Nucleus accumbens (tissue), 56 donors: ENCODE measurements around the gene CASP2.

Source experiments
- DNase-seq, 56 donors: peaks; one replicate each; lab custom pipeline; 2025; lab: John Stamatoyannopoulos, UW

Gene CASP2

DNA sequence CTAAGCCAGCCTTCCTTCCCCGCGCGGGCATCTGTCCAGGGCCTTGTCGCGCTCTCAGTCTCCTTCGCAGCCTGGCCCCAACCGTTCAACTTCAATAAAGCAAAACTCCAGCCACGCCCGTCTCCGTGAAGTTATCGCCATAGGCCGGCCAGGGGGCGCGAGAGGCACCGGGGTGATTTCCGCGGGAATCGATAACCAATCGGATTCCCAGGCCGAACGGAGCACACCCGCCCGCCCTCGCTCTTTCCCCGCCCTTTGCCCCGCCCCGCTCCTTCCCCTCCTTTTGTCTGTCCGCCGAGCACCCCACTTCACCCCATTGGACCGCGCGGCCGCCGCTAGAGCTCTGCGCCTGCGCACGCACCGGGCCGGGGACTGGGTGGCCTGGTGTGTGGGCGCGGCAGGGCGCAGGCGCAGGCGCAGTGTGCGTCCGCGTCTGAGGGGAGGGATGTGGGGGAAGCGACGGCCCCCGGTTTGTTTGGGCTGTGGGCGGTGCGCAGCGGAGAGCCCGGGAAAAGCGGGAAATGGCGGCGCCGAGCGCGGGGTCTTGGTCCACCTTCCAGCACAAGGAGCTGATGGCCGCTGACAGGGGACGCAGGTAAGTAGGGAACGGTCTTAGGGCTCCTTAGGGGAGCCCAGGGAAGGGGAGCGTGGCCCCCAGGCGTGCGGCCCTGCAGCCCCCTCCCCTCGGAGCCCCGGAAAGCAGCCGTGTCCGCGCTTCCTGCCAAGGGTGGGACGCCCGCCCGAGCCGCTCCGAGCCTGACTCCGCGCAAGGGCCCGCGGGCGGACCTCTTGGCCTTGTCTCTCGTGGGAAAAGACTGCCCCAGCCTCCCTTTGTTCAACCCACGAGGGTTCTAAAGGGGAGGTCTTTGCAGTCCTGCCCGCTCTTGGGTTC lies at the start of gene CASP2:
Gene CASP2 (plus strand): TSS at position 417 of the 892 bp plus-strand sequence. CDS start 105 bp downstream, at position 522.
- DNase-seq, result peak; percentile 73 to 99 (median 96)

DNA sequence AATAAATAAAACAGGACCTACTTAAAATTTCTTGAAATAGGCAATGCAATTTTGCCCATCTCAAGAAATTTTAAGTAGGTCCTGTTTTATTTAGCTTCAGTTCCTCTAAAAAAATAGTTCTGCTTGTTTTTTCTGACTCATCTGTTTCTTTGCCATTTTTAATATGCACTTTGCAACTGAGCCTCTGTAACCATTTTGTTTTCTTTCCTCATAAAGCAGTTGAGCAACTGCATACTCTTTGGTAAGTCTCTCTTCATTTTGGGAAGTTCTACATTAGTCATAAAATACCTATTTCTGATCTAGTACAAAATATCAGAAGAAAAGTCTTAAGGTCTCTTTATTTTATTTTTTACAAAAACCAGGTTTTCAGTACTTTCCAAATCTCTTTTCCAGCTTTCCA lies 48.3 kb upstream of the CASP2 start:
- DNase-seq, result no peak

DNA sequence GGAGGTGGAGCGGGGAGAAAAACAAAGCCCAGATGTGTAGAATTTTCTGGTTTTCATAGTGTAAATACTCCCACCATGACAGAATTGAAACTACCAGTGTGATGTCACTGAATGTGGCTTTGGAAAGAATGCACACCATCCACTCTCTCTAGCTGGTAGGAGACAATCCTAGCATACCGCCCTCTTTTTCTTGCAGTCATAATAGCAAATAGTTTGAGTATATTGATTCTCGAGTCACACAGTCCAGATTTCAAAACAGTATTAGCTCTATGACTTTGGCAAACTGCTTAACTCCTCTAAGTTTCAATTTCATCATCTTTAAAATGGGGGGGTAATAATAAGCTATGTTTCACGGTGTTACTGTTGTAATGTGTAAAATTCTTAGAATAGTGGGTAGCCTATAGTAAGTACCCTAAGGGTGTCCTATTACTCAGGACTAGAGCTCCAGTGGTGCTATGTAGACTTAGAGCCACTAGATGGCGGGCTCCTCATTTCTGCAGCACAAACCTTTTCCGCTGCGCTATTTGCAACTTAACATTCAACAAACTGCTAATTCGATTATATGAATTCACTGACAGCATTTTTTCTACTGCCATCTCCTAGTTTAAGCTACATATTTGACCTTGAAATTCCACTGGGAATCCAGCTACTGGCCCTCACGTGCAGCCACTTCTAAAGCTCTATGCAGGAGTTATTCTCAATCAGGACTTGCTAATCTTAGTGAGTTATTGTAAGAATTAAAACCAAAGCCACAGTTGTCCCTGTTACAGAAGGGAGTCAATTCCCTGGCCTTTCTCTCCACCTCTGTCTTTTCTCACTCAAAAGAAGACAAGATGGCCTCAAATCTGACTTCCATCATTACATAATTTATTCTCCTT lies 47.6 kb upstream of the CASP2 start:
- DNase-seq, result peak in 40 of 56 donors; percentile 8 to 84 (median 36)

DNA sequence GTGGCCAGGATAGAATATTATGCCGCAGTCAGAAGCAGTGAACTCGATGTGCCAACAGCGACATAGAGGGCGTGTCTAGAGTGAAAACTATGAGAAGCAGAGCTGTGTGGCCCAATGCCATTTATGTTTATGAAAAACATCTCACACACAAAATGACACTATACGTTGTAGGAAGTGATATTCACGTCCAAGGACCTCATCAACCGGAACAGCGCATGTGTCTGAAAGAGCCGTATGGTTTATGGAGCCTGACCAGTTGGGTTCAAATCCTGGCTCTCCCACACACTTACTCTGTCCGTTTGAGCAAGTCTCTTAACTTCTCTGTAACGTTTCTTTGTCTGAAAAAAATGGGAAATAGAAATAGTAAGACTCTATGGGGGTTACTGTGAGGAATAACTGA lies 45.8 kb upstream of the CASP2 start:
- no peak for DNase-seq

DNA sequence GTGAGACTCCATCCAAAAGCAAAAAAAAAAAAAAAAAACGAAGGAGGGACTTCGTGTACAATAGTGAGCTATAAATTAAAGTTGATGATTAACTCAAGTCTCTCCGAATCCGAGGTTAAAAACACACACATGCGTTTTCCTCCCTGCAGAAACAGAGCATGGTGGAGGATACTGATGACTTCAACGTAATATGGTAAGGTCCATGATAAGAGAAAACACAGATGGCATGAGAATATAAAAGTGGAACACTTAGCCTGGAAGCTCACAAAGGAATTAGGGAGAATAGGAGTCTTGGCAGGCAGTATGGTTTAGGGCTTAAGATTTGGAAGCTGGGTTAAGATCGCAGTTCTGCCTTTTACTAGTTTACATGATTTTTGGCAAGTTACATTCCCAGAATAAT lies 45.0 kb upstream of the CASP2 start:
- DNase-seq, result no peak

DNA sequence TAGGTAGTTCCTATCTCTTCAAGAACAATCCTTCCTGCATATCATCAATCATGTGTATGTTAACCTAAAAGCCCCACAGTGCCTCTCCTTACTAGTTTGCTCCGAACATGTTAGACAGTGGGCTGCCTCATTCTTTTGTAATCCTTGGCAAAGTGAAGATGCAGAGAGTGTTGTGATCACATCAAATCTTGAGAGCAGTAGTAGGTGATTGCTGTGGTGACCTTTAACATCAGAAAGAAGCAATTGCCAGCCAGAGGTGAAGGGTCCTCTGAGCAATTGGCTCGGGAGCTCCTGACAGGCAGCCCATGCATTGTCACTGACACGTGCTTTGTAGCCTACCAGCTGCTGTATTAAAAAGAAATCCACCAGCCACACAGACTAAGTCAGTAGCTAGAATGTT lies 44.5 kb upstream of the CASP2 start:
- DNase-seq, result no peak

DNA sequence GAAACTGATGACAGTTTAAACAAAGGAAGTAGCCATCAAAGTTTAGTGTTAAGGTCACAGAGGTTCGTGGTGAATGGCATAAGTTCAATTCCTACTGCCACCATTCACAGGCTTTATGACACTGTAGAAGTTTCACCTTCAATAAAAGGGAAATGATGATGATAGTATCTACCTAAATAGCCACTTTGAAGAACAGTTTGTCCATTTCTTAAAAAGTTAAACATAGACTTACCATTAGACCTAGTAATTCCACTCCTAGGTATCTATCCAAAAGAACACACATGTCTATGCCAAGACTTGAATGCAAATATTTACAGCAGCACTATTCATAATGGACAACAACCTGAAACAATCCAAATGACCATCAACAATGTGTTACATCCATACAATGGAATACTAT lies 43.8 kb upstream of the CASP2 start:
- DNase-seq, result no peak

DNA sequence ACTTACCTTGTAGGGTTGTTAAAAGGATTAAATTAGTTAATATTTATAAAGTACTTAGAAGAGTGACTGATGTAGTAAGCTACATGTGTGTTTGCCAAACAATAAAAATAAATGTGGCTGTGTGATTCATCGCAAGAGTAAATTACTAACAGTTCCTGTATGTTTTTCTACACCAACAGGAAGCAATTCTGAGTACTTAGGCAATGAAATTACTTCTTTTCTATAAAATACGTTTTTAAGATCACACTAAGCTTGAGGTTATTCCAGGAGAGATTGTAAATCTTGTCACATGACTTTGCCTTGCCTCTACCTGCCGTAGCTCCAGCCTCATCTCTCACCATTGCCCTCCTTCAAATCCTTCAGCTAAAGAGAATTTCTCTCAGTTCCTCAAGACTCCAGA lies 43.0 kb upstream of the CASP2 start:
- DNase-seq, result no peak

DNA sequence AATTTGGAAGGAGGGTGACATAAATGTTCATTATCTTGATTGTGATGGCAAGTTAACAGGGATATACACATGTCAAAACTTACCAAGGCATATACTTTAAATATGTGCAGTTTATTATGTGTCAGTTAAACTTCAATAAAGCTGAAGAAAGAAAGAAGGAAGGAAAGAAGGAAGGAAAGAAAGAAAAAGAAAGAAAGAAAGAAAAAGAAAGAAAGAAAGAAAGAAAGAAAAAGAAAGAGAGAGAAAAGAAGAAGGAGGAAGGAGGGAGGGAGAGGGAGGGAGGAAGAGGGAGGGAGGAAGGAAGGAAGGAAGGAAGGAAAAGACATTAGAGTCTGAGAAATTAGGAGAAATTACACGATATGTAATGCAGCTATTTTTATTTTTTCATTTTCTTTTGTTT lies 40.8 kb upstream of the CASP2 start:
- DNase-seq, result no peak

DNA sequence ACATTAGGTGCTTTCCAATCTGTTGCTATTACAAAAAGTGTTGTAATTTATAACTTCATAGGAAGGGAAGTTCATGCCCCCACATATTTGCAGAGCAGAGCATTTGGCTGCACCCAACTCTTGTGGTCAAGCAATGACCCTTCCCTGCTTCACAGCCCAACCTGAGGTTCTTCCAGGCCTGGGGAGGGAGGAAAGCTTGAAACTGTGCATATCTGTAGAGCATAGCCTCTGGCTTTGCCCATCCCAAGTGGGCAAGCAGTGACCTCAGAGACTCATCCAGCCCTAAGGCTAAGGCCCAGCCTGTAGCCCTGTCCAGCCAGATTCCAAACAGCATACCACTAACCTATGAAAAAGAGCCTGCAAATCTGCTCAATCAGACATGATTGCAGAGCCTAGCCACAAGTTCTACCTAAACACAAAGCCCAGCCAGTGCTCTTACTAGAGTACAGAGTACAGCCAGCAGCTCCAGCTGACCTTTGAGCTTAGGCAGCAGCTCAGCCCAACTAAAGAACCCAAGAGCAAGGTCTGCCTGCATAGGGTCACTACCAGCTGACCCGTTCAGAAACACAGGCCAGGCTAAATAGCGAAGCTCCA lies 39.3 kb upstream of the CASP2 start:
- no peak for DNase-seq

DNA sequence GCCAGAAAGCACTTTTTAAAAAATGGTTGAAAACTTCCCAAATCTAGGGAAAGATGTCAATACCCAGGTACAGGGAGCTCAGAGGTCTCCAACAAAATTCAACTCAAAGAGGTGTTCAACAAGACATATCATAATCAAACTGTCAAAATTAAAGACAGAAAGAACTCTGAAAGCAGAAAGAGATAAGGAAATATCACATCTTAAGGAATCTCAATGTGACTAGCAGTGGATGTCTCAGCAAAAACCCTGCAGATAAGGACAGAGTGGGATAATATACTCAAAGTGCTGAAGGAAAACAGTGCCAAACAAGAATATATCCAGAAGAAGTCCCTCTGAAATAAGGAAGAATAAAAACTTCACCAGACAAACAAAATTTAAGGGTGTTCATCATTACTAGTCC lies 38.0 kb upstream of the CASP2 start:
- no peak for DNase-seq

DNA sequence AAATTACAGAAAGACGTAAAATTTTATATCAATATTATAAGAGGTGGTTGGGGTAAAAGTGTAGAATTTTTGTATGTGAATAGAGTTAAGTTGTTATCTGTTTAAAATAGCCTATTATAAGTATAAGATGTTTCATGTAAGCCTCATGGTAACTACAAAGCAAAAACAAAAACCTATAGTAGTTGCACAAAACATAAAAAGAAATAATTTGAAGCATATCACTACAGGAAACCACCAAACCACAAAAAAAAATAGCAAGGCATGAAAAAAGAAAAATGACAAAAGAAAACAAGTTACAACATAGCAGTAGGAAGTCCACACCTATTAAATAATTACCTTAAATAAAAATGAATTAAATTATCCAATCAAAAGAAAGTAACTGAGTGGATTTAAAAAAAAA lies 37.3 kb upstream of the CASP2 start:
- no peak for DNase-seq

DNA sequence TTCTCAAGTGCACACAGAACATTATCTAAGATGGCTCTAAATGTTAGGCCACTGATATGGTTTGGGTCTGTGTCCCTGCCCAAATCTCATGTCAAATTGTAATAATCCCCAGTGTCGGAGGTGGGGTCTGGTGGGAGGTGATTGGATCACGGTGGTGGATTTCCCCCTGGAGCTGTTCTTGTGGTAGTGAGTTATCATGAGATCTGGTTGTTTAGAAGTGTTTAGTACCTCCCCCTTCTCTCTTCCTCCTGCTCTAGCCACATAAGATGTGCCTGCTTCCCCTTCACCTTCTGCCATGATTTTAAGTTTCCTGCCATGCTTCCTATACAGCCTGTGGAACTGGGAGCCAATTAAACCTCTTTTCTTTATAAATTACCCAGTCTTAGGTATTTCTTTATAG lies 36.1 kb upstream of the CASP2 start:
- no peak for DNase-seq

DNA sequence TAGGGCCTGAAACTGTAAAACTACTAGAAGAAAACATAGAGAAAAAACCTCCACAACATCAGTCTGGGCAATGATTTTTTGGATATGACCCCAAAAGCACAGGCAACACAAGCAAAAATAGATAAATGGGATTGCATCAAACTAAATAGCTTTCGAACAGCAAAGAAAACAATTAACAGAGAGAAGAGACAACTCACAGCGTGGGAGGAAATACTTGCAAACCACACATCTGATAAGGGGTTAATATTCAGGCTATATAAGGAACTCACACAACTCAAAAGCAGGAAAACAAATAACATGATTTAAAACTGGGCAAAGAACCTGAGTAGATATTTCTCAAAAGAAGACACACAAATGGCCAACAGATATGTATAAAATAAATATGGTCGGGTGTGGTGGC lies 32.6 kb upstream of the CASP2 start:
- DNase-seq, result no peak

DNA sequence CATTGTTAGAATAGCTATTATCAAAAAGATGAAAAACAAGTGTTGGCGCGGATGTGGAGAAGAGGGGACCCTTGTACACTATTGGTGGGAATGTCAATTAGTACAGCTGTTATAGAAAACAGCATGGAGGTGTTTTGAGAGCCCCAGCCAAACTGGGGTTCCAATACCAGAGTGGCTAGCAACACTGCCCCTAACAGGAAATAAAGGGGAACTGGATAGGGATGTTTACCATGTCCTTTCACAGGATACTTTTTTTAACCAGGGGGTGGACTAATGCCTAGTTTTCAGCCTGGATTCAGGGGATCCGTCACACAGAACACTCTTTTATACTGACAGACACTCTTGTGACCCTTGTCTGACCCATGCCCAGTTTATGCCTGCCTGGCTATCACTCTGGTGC lies 31.8 kb upstream of the CASP2 start:
- DNase-seq, result no peak

DNA sequence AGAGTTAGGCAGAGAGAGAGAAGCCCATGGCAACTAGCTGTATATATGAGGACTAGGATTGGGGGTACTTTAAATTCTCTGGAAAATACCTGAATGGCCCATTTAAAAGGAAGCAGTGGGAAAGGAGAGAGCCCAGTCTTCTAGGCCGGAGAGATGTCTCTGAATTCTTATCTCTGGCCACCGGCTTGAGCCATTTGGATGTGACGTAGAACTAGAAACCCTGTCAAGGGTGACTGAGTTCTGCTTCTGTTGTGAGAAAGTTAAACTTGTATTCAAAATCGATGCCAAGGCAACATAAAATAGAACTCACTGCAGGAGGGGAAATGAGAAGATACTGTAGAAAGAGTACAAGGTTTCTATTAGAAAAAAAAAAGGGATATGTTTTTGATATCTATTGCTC lies 31.2 kb upstream of the CASP2 start:
- no peak for DNase-seq

DNA sequence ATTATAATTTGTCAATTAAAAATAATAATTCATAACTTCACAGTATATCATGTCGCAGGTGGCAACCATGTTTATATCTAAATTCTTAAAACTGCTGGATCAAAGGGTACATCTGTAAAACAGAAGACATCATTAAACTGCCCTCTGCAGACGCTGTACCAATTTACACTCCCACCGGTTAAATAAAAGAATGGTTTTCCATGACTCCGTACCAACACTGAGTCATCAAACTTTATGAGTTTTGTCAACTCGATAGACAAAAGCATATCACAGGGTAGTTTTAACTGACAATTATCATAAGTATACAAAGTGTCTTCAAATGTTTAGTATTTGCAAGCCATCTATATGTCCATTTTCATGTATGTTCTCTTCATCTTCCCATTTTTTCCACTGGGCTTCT lies 30.6 kb upstream of the CASP2 start:
- no peak for DNase-seq

DNA sequence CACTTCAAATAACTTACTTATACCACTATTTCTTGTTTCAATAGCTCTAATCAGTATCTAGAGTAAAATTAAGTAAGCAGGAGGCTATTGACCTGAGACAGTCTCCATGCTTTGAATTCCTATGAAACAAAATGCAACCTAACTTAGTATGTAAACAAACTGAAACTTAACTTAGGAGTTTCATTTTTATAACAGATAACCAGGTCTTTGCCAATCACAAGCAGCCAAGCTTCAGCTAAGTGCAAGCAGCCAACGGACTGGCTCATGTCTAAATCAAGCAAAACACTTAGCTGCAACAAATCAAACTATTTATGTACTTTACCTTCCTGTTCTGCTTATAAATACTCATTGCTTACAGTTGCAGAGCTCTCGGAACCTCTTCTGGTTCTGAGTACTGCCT lies 29.3 kb upstream of the CASP2 start:
- no peak for DNase-seq

DNA sequence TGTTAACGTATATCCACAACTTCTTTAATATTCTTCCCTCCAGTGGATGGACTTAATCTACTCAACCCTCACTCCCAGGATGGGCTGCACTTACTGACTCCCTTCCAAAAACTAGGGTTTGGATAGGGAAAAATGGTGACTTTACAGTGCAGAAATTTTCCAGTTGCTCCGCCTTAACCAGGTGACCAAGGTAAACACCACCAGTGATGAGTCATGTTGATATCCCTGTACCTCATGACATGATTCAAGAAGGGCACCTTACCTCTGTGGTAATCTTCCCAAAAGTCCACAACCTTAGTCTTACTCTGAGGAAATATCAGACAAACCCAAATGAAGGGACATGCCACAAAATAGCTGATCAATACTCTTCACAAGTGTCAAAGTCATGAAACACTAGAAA lies 28.4 kb upstream of the CASP2 start:
- no peak for DNase-seq

DNA sequence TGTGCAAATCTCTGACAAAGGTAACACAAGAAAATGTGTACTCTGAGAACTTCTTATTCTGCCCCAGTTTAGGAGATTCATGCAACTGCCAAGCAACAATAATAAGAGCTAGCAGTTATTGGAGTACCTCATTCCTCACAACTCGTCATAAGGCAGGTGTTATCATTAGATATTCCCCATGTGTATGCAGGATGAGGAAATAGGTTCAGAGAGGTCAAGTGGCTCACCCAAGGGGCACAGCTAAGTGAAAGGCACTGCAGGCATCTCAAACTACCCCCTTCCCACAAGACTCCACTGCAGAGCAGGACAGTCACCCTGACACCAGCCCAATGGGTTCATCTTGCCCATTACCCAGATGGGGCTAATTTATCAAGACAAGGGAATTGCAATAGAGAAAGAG lies 26.2 kb upstream of the CASP2 start:
- no peak for DNase-seq
